ENCODE results near the gene DAZ3.
"Not testable (repeated sequence)": the region's sequence is repeated elsewhere in the genome, so short reads cannot be mapped to it uniquely, and the experiment has no call there.

Gene DAZ3, protein sequence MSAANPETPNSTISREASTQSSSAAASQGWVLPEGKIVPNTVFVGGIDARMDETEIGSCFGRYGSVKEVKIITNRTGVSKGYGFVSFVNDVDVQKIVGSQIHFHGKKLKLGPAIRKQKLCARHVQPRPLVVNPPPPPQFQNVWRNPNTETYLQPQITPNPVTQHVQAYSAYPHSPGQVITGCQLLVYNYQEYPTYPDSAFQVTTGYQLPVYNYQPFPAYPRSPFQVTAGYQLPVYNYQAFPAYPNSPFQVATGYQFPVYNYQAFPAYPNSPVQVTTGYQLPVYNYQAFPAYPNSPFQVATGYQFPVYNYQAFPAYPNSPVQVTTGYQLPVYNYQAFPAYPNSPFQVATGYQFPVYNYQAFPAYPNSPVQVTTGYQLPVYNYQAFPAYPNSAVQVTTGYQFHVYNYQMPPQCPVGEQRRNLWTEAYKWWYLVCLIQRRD

DNA sequence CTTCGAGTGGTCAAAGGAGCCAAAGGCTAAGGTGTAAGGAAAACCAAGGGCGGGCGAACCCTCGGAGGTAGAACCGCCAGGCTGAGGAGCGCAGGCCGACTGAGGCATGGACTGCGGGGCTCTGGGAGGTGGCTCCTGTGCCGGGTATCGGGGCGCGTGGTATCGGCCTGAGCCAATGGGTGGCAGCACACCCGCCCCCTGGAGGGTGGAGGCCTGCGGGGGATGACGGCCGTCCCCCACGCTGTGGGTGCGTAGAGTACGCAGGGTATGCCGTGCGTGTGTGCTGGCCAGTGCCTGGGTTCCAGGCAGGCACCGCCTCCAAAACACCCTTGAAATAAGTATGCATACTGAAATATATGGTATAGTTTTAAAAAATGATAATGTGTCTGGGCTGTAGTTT is at the start of gene DAZ3:
TSS of gene DAZ3 (minus strand) at position 101 of the 400 bp plus-strand sequence. CDS start 208 bp downstream, outside the sequence.
- not testable (repeated sequence) for DNase-seq

DNA sequence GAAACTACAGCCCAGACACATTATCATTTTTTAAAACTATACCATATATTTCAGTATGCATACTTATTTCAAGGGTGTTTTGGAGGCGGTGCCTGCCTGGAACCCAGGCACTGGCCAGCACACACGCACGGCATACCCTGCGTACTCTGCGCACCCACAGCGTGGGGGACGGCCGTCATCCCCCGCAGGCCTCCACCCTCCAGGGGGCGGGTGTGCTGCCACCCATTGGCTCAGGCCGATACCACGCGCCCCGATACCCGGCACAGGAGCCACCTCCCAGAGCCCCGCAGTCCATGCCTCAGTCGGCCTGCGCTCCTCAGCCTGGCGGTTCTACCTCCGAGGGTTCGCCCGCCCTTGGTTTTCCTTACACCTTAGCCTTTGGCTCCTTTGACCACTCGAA is 20.4 kb upstream of the DAZ3 start, which contains the start of gene DAZ4:
TSS of gene DAZ4 (plus strand) at position 301 of the 400 bp plus-strand sequence. CDS start 208 bp downstream, outside the sequence.
- DNase-seq = not testable (repeated sequence)

DNA sequence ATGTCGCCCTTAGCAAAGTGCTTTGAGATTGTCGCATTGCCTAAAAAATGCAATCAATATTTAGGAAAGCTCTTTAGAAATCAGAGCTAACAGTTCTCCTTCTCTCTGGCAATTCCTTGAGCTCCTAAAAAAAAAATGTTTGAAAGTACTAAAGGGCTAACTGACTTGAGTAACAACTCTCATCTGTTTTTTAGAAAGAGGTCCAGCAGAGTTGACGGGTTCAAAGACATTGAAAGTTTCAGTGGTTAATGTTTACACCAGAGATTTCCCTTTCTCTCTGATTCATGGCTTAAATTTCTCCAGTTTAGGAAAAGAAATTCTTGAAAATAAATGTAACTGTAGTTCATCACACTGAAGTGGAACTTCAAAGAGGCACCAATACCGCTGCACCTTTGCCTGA is 11.9 kb upstream of the DAZ3 start:
- DNase-seq = not testable (repeated sequence)

DNA sequence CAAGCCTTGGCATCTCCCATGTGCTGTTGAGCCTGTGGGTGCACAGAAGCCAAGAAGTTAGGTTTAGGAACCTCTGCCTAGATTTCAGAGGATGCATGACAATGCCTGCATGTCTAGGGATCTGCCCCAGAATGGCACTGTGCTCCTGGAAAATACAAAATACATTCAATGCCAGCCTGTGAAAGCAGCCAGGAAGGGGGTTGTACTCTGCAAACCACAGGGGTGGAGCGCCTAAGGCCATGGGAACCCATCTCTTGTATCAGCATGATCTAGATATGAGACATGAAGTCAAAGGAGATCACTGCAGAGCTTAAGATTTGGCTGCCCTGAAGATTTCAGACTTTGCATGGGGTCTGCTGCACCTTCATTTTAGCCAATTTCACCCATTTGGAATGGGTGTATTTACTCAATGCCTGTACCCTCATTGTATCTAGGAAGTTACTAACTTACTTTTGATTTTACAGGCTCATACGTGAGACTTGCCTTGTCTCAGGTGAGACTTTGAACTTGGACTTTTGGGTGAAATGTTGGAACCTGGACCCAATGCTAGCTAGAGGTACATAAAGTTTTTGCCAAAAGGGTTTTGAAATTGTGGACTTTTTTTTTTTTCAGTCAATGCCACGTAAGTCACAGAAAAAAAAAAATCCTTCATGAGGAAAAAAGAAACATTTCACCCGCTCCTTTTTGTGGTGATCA is 11.1 kb upstream of the DAZ3 start:
- not testable (repeated sequence) for DNase-seq

DNA sequence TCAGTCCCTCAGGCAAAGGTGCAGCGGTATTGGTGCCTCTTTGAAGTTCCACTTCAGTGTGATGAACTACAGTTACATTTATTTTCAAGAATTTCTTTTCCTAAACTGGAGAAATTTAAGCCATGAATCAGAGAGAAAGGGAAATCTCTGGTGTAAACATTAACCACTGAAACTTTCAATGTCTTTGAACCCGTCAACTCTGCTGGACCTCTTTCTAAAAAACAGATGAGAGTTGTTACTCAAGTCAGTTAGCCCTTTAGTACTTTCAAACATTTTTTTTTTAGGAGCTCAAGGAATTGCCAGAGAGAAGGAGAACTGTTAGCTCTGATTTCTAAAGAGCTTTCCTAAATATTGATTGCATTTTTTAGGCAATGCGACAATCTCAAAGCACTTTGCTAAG is 8.6 kb upstream of the DAZ3 start:
- DNase-seq = not testable (repeated sequence)
